GM19328 (cell line): ENCODE data around the gene VNN1.
"Not testable (repeated sequence)": the region's sequence is repeated elsewhere in the genome, so short reads cannot be mapped to it uniquely, and the experiment has no call there.

Source experiments
- ATAC-seq: cut with Tn5 transposase; IDR thresholded peaks from one replicate; pipeline ENCODE4 v1.9.1; 2021; ENCODE audit warnings: mild to moderate bottlenecking, moderate library complexity; ENCODE audit not compliant: unreplicated experiment

The VNN1 gene

GRCh38 chr6:132725947-132726607, 12.2 kb upstream of the VNN1 start:
- ATAC-seq, result no peak

- no peak for ATAC-seq
Observed at GRCh38 chr6:132725471-132725870, 11.6 kb upstream of the VNN1 start.

- ATAC-seq, result no peak
Observed at GRCh38 chr6:132719736-132720448, 6.0 kb upstream of the VNN1 start.

- no peak for ATAC-seq
Observed at GRCh38 chr6:132715881-132716637, 2.2 kb upstream of the VNN1 start.

GRCh38 chr6:132715204-132715603, 1.3 kb upstream of the VNN1 start:
- no peak for ATAC-seq

GRCh38 chr6:132714160-132714559, 305 bp upstream of the VNN1 start:
- no peak for ATAC-seq

- no peak for ATAC-seq
Observed at GRCh38 chr6:132712366-132712765, 1.5 kb downstream of the VNN1 start.

GRCh38 chr6:132708771-132709170, 5.1 kb downstream of the VNN1 start:
- ATAC-seq, result no peak

- ATAC-seq, result no peak
Observed at GRCh38 chr6:132708002-132708401, 5.9 kb downstream of the VNN1 start.

- not testable (repeated sequence) for ATAC-seq
Observed at GRCh38 chr6:132706756-132707155, 7.1 kb downstream of the VNN1 start.

- ATAC-seq, result no peak
Observed at GRCh38 chr6:132703936-132704335, 9.9 kb downstream of the VNN1 start.

GRCh38 chr6:132698608-132699007, 15.2 kb downstream of the VNN1 start:
- no peak for ATAC-seq

GRCh38 chr6:132695773-132696172, 18.1 kb downstream of the VNN1 start:
- no peak for ATAC-seq

- no peak for ATAC-seq
Observed at GRCh38 chr6:132693478-132693877, 20.4 kb downstream of the VNN1 start.

- no peak for ATAC-seq
Observed at GRCh38 chr6:132690678-132691077, 23.2 kb downstream of the VNN1 start.

- ATAC-seq, result no peak
Observed at GRCh38 chr6:132687306-132687705, 26.5 kb downstream of the VNN1 start.

- no peak for ATAC-seq
Observed at GRCh38 chr6:132686531-132686930, 27.3 kb downstream of the VNN1 start.

GRCh38 chr6:132685009-132685408, 28.8 kb downstream of the VNN1 start:
- ATAC-seq, result no peak

GRCh38 chr6:132684272-132684671, 29.6 kb downstream of the VNN1 start:
- ATAC-seq, result no peak

- no peak for ATAC-seq
Observed at GRCh38 chr6:132683543-132683942, 30.3 kb downstream of the VNN1 start.

GRCh38 chr6:132679094-132679493, 34.8 kb downstream of the VNN1 start:
- ATAC-seq, result not testable (repeated sequence)

- no peak for ATAC-seq
Observed at GRCh38 chr6:132675749-132676148, 38.1 kb downstream of the VNN1 start.
